Immature natural killer cell (primary cell): Measurements from ENCODE around the gene COL4A1. TPM values are rescaled to one million over a fixed set of nuclear protein-coding genes. Genes with fewer than 3 reads are reported as not detected.
"Not testable (repeated sequence)": the region's sequence is repeated elsewhere in the genome, so short reads cannot be mapped to it uniquely, and the experiment has no call there.

Source experiments
- DNase-seq, 3 donors: peaks; one replicate each; pipeline ENCODE4 v3.0.0; 2022; ENCODE audit warnings: mixed read lengths in 1 of 3
- H3K27ac Mint-ChIP-seq, 6 donors: one replicate each; pipeline ENCODE4 v1.8.0; 2020; ENCODE audit warnings: mixed read lengths in 6 of 6, mild to moderate bottlenecking in 5 of 6, inconsistent platforms in 4 of 6, moderate library complexity in 3 of 6
- H3K27me3 Mint-ChIP-seq, 3 donors: one replicate each; pipeline ENCODE4 v1.8.0; 2020 to 2021; ENCODE audit warnings: low read depth in 3 of 3, mild to moderate bottlenecking in 3 of 3, mixed read lengths in 3 of 3, moderate library complexity in 3 of 3, inconsistent platforms in 1 of 3
- H3K36me3 Mint-ChIP-seq, 3 donors: one replicate each; pipeline ENCODE4 v1.8.0; 2020; ENCODE audit warnings: mixed read lengths in 3 of 3, inconsistent platforms in 2 of 3, mild to moderate bottlenecking in 2 of 3
- H3K4me1 Mint-ChIP-seq, 2 donors: one replicate each; pipeline ENCODE4 v1.8.0; 2020; ENCODE audit warnings: inconsistent platforms in 2 of 2, mild to moderate bottlenecking in 2 of 2, mixed read lengths in 2 of 2, moderate library complexity in 1 of 2
- H3K4me3 Mint-ChIP-seq, 5 donors: one replicate each; pipeline ENCODE4 v1.8.0; 2020; ENCODE audit warnings: mild to moderate bottlenecking in 5 of 5, mixed read lengths in 5 of 5, inconsistent platforms in 3 of 5, moderate library complexity in 3 of 5
- H3K9me3 Mint-ChIP-seq, 6 donors: one replicate each; pipeline ENCODE4 v1.8.0; 2020; ENCODE audit warnings: mild to moderate bottlenecking in 6 of 6, mixed read lengths in 6 of 6, inconsistent platforms in 4 of 6, moderate library complexity in 3 of 6
- polyA plus RNA-seq, 3 donors: library from polyadenylated mRNA; unstranded; fragments of 300-500 nt; fragmentation: Illumina TruSeq; gene quantifications; one replicate each; pipeline ENCODE4 v1.2.3, GENCODE V29; 2021

COL4A1 gene
- polyA plus RNA-seq, 3 donors from 2014 or later: not detected

GRCh38 chr13:110313733-110314132 is 6.8 kb upstream of the COL4A1 start:
- peaks cover 6 to 18% (median 15%) of the 10 kb centered on the region in 3 donors for H3K27me3 Mint-ChIP-seq
- H3K27ac Mint-ChIP-seq, DNase-seq, H3K36me3 Mint-ChIP-seq, H3K4me3 Mint-ChIP-seq, H3K9me3 Mint-ChIP-seq, H3K4me1 Mint-ChIP-seq: not testable (repeated sequence)

- not testable (repeated sequence) for H3K9me3 Mint-ChIP-seq, H3K4me3 Mint-ChIP-seq, H3K4me1 Mint-ChIP-seq, DNase-seq, H3K27ac Mint-ChIP-seq, H3K36me3 Mint-ChIP-seq
- H3K27me3 Mint-ChIP-seq: peaks cover 7 to 19% (median 18%) of the 10 kb centered on the region in 3 donors
Measured at GRCh38 chr13:110313261-110313660, 6.3 kb upstream of the COL4A1 start.

GRCh38 chr13:110312339-110313031 is 5.5 kb upstream of the COL4A1 start:
- H3K36me3 Mint-ChIP-seq: no peaks in the 10 kb centered on the region
- H3K27ac Mint-ChIP-seq: no peak overlapping the region

GRCh38 chr13:110311443-110312338 is 4.7 kb upstream of the COL4A1 start:
- peaks cover 0 to 5% (median 0%) of the 10 kb centered on the region in 6 donors for H3K9me3 Mint-ChIP-seq
- no peak overlapping the region for H3K27ac Mint-ChIP-seq
- no peaks in the 10 kb centered on the region for H3K36me3 Mint-ChIP-seq
- peaks cover 4 to 21% (median 14%) of the 10 kb centered on the region in 3 donors for H3K27me3 Mint-ChIP-seq
- DNase-seq: no peak
- H3K4me3 Mint-ChIP-seq: no peak overlapping the region
- no peaks in the 10 kb centered on the region for H3K4me1 Mint-ChIP-seq

More at GRCh38 chr13:110312339-110313031, 5.5 kb upstream of the COL4A1 start:
- H3K9me3 Mint-ChIP-seq: peaks cover 0 to 5% (median 0%) of the 10 kb centered on the region in 6 donors
- peaks cover 4 to 23% (median 19%) of the 10 kb centered on the region in 3 donors for H3K27me3 Mint-ChIP-seq
- H3K4me1 Mint-ChIP-seq: no peaks in the 10 kb centered on the region
- no peak overlapping the region for H3K4me3 Mint-ChIP-seq
- no peak for DNase-seq

GRCh38 chr13:110310541-110311442 is 3.8 kb upstream of the COL4A1 start:
- Mint-ChIP-seq H3K36me3 (no peaks in the 10 kb centered on the region), H3K27me3 (peaks cover 4 to 23% (median 14%) of the 10 kb centered on the region in 3 donors), H3K27ac (no peak overlapping the region), H3K9me3 (peaks cover 0 to 5% (median 0%) of the 10 kb centered on the region in 6 donors), H3K4me1 (no peaks in the 10 kb centered on the region), H3K4me3 (no peak overlapping the region)
- DNase-seq: no peak

GRCh38 chr13:110309661-110310524 is 2.9 kb upstream of the COL4A1 start:
- Mint-ChIP-seq H3K4me1 (no peaks in the 10 kb centered on the region), H3K36me3 (no peaks in the 10 kb centered on the region), H3K27me3 (peaks cover 4 to 28% (median 14%) of the 10 kb centered on the region in 3 donors), H3K27ac (no peak overlapping the region), H3K9me3 (peaks cover 0 to 5% (median 0%) of the 10 kb centered on the region in 6 donors), H3K4me3 (no peak overlapping the region)
- DNase-seq: no peak

- Mint-ChIP-seq H3K27me3 (peaks cover 4 to 28% (median 18%) of the 10 kb centered on the region in 3 donors), H3K4me1 (no peaks in the 10 kb centered on the region), H3K4me3 (no peak overlapping the region), H3K27ac (no peak overlapping the region), H3K9me3 (peaks cover 0 to 5% (median 0%) of the 10 kb centered on the region in 6 donors), H3K36me3 (no peaks in the 10 kb centered on the region)
- no peak for DNase-seq
Measured at GRCh38 chr13:110308656-110309359, 1.9 kb upstream of the COL4A1 start.

- no peak overlapping the region for H3K27ac Mint-ChIP-seq
- no peak for DNase-seq
- no peak overlapping the region for H3K4me3 Mint-ChIP-seq
- H3K4me1 Mint-ChIP-seq: no peaks in the 10 kb centered on the region
- H3K9me3 Mint-ChIP-seq: peaks cover 0 to 5% (median 0%) of the 10 kb centered on the region in 6 donors
- H3K27me3 Mint-ChIP-seq: peaks cover 6 to 30% (median 18%) of the 10 kb centered on the region in 3 donors
- H3K36me3 Mint-ChIP-seq: no peaks in the 10 kb centered on the region
Measured at GRCh38 chr13:110307767-110308655, 1.1 kb upstream of the COL4A1 start.

GRCh38 chr13:110306340-110306959 is 507 bp downstream of the COL4A1 start:
- peaks cover 0 to 2% (median 0%) of the 10 kb centered on the region in 6 donors for H3K9me3 Mint-ChIP-seq
- H3K4me1 Mint-ChIP-seq: no peaks in the 10 kb centered on the region
- no peak for DNase-seq
- H3K27ac Mint-ChIP-seq: no peak overlapping the region
- no peaks in the 10 kb centered on the region for H3K36me3 Mint-ChIP-seq
- no peak overlapping the region for H3K4me3 Mint-ChIP-seq
- peaks cover 6 to 32% (median 14%) of the 10 kb centered on the region in 3 donors for H3K27me3 Mint-ChIP-seq

GRCh38 chr13:110305949-110306339 is 1.0 kb downstream of the COL4A1 start:
- no peaks in the 10 kb centered on the region for H3K36me3 Mint-ChIP-seq
- H3K27me3 Mint-ChIP-seq: peaks cover 6 to 31% (median 14%) of the 10 kb centered on the region in 3 donors
- H3K4me1 Mint-ChIP-seq: no peaks in the 10 kb centered on the region
- DNase-seq: no peak
- H3K9me3 Mint-ChIP-seq: peaks cover 0 to 2% (median 0%) of the 10 kb centered on the region in 6 donors
- no peak overlapping the region for H3K4me3 Mint-ChIP-seq
- H3K27ac Mint-ChIP-seq: no peak overlapping the region

- peaks cover 0 to 2% (median 0%) of the 10 kb centered on the region in 6 donors for H3K9me3 Mint-ChIP-seq
Measured at GRCh38 chr13:110305544-110305943, 1.4 kb downstream of the COL4A1 start.

More at GRCh38 chr13:110305544-110305943, 1.4 kb downstream of the COL4A1 start:
- H3K4me1 Mint-ChIP-seq: no peaks in the 10 kb centered on the region
- no peaks in the 10 kb centered on the region for H3K36me3 Mint-ChIP-seq
- peaks cover 6 to 30% (median 14%) of the 10 kb centered on the region in 3 donors for H3K27me3 Mint-ChIP-seq
- H3K4me3 Mint-ChIP-seq: no peak overlapping the region
- no peak overlapping the region for H3K27ac Mint-ChIP-seq
- DNase-seq: no peak
